Measurements from ENCODE around the gene IFITM5.
"Not testable (repeated sequence)": the region's sequence is repeated elsewhere in the genome, so short reads cannot be mapped to it uniquely, and the experiment has no call there.

IFITM5 gene

GRCh38 chr11:328012-328411, 28.7 kb upstream of the IFITM5 start:
- DNase-seq (ENCODE audit: low spot score) = no peak

DNA sequence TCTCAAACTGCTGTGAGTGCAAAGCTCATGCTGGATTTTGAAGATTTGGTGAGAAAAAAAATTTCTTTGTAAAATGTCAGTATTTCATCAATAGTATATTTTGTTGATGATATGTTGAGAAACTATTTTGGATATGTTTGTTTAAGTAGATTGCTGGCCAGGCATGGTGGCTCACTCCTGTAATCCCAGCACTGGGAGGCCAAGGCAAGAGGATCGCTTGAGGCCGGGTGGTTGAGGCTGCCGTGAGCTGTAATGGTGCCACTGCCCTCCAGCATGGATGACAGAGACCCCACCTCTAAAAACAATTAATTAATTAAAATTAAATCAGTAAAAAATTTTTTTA, 28.2 kb upstream of the IFITM5 start:
- DNase-seq (ENCODE audit: low spot score) = no peak

- DNase-seq (ENCODE audit: low spot score) = no peak
Observed at GRCh38 chr11:326842-327580, 27.7 kb upstream of the IFITM5 start.

DNA sequence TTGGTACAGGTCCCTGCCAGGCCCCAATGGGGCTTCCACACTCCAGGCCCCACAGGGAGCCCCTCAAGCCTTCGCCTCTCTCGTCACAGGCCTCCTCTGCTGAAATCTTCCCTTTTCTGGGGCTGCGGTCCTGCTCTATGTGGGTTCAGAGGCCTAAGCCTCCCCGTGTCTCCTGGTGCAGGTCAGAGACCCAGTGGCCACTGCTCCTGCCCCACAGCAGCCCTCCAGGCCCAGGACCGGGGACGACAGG, 27.2 kb upstream of the IFITM5 start:
- DNase-seq (ENCODE audit: low spot score) = peak; percentile 4

GRCh38 chr11:325796-326591, 26.7 kb upstream of the IFITM5 start:
- peak; percentile 3 for DNase-seq (ENCODE audit: low spot score)

DNA sequence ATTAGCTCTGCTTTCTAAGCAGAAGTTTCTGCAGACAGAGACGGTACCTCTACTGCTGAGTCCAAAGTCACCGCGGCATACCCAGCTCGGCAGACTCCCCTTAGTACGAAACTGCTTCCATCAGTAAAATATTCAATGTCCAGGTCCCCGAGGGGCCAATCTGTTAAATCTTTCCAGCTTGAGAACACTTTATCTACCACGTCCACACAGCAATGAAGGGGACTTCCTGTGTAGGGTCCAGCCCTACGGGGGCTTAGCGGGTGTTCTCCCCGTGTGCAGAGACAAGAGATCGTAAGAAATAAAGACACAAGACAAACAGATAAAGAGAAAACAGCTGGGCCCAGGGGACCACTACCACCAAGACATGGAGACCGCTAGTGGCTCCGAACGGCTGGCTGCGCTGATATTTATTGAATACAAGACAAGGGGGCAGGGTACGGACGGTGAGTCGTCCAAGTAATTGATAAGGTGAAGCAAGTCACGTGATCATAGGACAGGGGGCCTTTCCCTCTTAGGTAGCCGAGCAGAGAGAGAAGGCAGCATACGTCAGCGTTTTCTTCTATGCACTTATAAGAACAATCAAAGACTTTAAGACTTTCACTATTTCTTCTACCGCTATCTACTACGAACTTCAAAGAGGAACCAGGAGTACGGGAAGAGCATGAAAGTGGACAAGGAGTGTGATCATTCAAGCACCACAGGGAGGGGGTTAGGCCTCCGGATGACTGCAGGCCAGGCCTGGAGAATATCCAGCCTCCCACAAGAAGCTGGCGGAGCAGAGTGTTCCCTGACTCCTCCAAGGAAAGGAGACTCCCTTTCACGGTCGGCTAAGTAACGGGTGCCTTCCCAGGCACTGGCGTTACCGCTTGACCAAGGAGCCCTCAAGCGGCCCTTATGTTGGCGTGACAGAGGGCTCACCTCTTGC, 25.5 kb upstream of the IFITM5 start:
- not testable (repeated sequence) for DNase-seq (ENCODE audit: low spot score)

GRCh38 chr11:324156-324555, 24.8 kb upstream of the IFITM5 start:
- DNase-seq (ENCODE audit: low spot score) = peak; percentile 14

GRCh38 chr11:319888-320273, 20.6 kb upstream of the IFITM5 start:
- DNase-seq (ENCODE audit: low spot score) = not testable (repeated sequence)

DNA sequence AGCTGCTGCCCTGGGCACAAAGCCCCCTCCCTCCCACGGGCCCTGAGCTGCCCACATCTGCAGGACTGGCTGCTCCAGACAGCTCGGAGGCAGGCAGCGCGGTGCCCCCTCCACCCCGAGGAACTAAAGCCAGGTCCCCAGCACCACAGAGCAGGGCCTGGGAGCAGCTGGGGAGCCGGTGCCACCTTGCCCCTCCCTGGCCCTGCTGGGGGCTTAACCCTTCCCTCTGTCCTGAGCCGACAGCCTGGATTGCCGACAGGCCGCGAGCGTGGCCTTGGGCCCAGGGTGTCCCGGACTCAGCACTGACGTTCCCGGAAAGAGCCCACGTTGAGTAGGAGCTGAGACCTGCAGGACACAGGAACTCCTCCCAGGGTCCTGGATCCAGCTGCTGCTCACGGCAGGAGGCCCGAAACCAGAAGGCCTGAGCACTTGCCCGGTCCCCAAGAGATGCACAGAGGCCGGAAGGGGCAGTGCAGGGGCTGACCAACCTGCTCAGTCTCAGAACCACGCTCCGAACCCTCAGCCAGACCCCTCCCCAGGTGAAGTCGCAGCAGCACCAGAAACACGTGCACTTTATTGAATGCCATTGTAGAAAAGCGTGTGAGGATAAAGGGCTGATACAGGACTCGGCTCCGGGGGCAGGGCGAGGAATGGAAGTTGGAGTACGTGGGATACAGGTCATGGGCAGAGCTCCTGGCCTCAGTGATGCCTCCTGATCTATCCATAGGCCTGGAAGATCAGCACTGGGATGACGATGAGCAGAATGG, 20.0 kb upstream of the IFITM5 start:
- peak; percentile 3 for DNase-seq (ENCODE audit: low spot score)

DNA sequence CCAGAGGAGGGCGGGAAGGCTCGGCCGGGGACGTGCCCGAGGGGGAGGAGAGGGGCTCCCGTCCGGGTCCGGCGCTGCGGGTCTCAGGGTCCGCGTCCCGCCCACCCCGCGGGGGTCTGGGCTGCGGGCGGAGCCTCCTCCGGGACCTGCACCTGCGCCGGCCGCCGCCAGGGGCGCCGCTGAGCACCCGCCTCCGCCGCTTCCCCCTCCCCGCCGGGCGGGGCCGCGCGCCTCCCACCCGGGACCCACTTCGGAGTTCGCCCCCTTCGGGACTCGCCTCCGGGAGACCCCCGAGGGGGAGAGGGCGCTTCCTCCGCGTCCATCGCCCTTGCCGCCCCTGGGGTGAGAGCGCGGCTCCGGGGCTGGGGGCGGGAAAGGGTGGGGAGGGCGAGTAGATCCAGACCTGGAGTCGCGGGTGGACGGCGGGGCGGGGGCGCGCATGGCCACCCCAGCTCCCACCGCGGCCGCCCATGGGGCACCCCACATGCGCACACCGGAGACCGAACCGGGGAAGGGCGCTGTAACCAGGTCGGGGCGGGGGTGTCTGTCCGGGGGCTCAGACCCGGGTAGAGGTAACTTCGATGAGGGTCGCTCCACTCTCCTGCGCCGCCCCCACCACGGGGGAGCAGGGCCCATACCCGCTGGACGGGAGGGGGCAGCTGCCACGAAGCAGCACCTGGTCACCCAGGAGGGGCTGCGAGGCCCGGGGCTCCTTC, 19.2 kb upstream of the IFITM5 start:
- DNase-seq (ENCODE audit: low spot score) = not testable (repeated sequence)

- DNase-seq (ENCODE audit: low spot score) = peak; percentile 3
Observed at GRCh38 chr11:317668-318404, 18.5 kb upstream of the IFITM5 start.

GRCh38 chr11:316891-317301, 17.6 kb upstream of the IFITM5 start:
- DNase-seq (ENCODE audit: low spot score) = peak; percentile 12

GRCh38 chr11:316031-316701, 16.8 kb upstream of the IFITM5 start:
- DNase-seq (ENCODE audit: low spot score) = peak; percentile 24

DNA sequence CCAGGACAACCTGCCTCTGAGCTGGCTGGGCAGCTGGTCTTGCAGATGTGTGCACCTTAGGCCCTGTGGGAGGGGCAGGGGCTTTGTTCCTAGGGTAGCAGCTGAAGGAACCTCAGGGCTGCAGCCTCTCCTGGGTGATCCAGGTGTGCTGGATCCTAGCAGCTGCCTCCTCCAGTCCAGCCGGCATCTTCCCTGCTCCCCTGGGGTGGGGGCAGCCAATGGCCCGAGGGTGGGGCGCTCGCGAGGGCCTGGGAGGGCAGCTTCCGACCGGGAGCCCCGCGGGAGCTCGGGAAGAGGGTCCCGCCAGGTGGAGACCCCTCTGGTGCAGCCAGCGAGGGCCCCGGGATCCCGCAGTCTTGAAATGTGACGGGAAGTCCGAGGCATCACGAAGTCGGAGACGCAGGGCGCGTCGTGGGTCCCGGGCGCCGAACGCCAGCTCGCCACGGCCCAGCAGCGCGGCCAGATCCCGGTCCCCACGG, 16.2 kb upstream of the IFITM5 start:
- no peak for DNase-seq (ENCODE audit: low spot score)

DNA sequence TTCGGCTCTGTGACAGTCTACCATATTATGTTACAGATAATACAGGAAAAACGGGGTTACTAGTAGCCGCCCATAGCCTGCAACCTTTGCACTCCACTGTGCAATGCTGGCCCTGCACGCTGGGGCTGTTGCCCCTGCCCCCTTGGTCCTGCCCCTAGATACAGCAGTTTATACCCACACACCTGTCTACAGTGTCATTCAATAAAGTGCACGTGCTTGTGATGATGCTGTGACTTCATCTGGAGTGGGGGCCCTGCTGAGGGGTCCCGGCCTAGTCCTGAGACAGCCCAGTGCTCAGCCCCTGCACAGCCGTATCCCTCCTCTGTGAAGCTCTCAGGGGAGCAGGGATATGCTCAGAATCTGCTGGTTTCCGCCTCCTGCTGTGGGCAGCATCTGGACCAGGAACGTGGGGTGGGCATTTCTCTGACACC, 15.7 kb upstream of the IFITM5 start:
- DNase-seq (ENCODE audit: low spot score) = no peak

GRCh38 chr11:314554-314875, 15.2 kb upstream of the IFITM5 start:
- not testable (repeated sequence) for DNase-seq (ENCODE audit: low spot score)

DNA sequence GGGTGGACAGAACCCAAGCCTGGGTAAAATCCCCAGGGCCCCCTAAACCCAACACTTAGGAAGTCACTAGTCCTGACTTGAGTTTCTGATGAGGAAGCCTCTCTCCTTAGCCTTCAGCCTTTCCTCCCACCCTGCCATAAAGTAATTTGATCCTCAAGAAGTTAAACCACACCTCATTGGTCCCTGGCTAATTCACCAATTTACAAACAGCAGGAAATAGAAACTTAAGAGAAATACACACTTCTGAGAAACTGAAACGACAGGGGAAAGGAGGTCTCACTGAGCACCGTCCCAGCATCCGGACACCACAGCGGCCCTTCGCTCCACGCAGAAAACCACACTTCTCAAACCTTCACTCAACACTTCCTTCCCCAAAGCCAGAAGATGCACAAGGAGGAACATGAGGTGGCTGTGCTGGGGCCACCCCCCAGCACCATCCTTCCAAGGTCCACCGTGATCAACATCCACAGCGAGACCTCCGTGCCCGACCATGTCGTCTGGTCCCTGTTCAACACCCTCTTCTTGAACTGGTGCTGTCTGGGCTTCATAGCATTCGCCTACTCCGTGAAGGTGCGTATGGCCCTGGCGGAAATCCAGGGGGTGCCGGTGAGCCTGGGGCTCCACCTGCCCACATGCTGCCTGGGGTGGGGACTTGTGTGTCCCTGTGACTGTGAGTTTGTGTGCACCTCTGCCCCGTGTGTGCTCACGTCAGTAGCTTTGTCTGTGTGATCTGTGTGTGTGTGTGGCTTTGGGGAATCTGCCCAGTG, 14.6 kb upstream of the IFITM5 start, which contains the start of gene IFITM1:
TSS of gene IFITM1 (plus strand) at position 254 of the 767 bp plus-strand sequence. CDS start at position 385, 131 bp downstream.
- DNase-seq (ENCODE audit: low spot score) = no peak

- DNase-seq (ENCODE audit: low spot score) = no peak
Observed at GRCh38 chr11:313304-313786, 14.0 kb upstream of the IFITM5 start.
